H9 (cell line): Measurements from ENCODE around the gene MGAT4B. TPM values are rescaled to one million over a fixed set of nuclear protein-coding genes. Genes with fewer than 3 reads are reported as not detected.

Source experiments
- DNase-seq: peaks from one replicate; pipeline ENCODE4 v3.0.0-alpha.2; 2017
- H2AFZ ChIP-seq: one replicate; pipeline ENCODE4 v1.6.1; 2013; ENCODE audit warnings: mild to moderate bottlenecking, low read length, control low read depth, moderate library complexity
- H2AK5ac ChIP-seq: 2 replicates; pipeline ENCODE4 v1.6.1; 2013; ENCODE audit warnings: low read length, control low read depth, mixed read lengths; ENCODE audit not compliant: insufficient read length
- H2BK120ac ChIP-seq: one replicate; pipeline ENCODE4 v1.6.1; 2013; ENCODE audit warnings: low read depth, mild to moderate bottlenecking, low read length, control low read depth, inconsistent platforms; ENCODE audit not compliant: poor library complexity, severe bottlenecking
- H2BK12ac ChIP-seq: 2 replicates; pipeline ENCODE4 v1.6.1; 2013; ENCODE audit warnings: low read length, control low read depth, mixed read lengths, low read depth; ENCODE audit not compliant: insufficient read length
- H2BK15ac ChIP-seq: 2 replicates; pipeline ENCODE4 v1.6.1; 2013; ENCODE audit warnings: low read depth, low read length, control low read depth
- H2BK20ac ChIP-seq: one replicate; pipeline ENCODE4 v1.6.1; 2013; ENCODE audit warnings: low read depth, mild to moderate bottlenecking, low read length, control low read depth, inconsistent platforms; ENCODE audit not compliant: poor library complexity, severe bottlenecking
- H2BK5ac ChIP-seq: 2 replicates; pipeline ENCODE4 v1.6.1; 2013; ENCODE audit warnings: low read length, control low read depth, mixed read lengths; ENCODE audit not compliant: insufficient read length
- H3K14ac ChIP-seq: 2 replicates; pipeline ENCODE4 v1.6.1; 2013; ENCODE audit warnings: low read length, control low read depth; ENCODE audit not compliant: insufficient read depth
- H3K18ac ChIP-seq: 2 replicates; pipeline ENCODE4 v1.6.1; 2013; ENCODE audit warnings: low read depth, mild to moderate bottlenecking, mixed read lengths, low read length, control low read depth; ENCODE audit not compliant: insufficient read length
- H3K23ac ChIP-seq: 2 replicates; pipeline ENCODE4 v1.6.1; 2013; ENCODE audit warnings: low read length, control low read depth, mixed read lengths, low read depth; ENCODE audit not compliant: insufficient read length
- H3K23me2 ChIP-seq: 2 replicates; pipeline ENCODE4 v1.6.1; 2013; ENCODE audit warnings: low read depth, mild to moderate bottlenecking, mixed read lengths, low read length, control low read depth; ENCODE audit not compliant: insufficient read length, poor library complexity, severe bottlenecking
- H3K27ac ChIP-seq: 2 replicates; pipeline ENCODE4 v1.5.1; 2013; ENCODE audit warnings: low read length, control low read depth, mixed read lengths, low read depth; ENCODE audit not compliant: insufficient read length
- H3K27me3 ChIP-seq: 2 replicates; pipeline ENCODE4 v1.6.1; 2013; ENCODE audit warnings: low read length, control low read depth, inconsistent platforms; ENCODE audit not compliant: insufficient read depth
- H3K4ac ChIP-seq: 2 replicates; pipeline ENCODE4 v1.6.1; 2013; ENCODE audit warnings: low read depth, mild to moderate bottlenecking, control low read depth, inconsistent platforms, low read length, moderate library complexity
- H3K4me1 ChIP-seq: 2 replicates; pipeline ENCODE4 v1.6.1; 2013; ENCODE audit warnings: low read length, control low read depth, inconsistent platforms; ENCODE audit not compliant: insufficient read depth
- H3K4me2 ChIP-seq: 2 replicates; pipeline ENCODE4 v1.6.1; 2013; ENCODE audit warnings: low read length, control low read depth, mixed read lengths; ENCODE audit not compliant: insufficient read length, insufficient read depth
- H3K56ac ChIP-seq: 2 replicates; pipeline ENCODE4 v1.6.1; 2013; ENCODE audit warnings: low read depth, mild to moderate bottlenecking, mixed read lengths, low read length, control low read depth; ENCODE audit not compliant: insufficient read length
- H3K79me1 ChIP-seq: 2 replicates; pipeline ENCODE4 v1.6.1; 2013; ENCODE audit warnings: low read depth, mild to moderate bottlenecking, moderate library complexity, low read length, control low read depth, inconsistent platforms; ENCODE audit not compliant: insufficient read depth, poor library complexity, severe bottlenecking
- H3K79me2 ChIP-seq: 2 replicates; pipeline ENCODE4 v1.6.1; 2013; ENCODE audit warnings: low read length, control low read depth, inconsistent platforms; ENCODE audit not compliant: insufficient read depth
- H3K9ac ChIP-seq: 2 replicates; pipeline ENCODE4 v1.6.1; 2013; ENCODE audit warnings: low read length, control low read depth, mixed read lengths; ENCODE audit not compliant: insufficient read length; ENCODE audit errors: extremely low read depth
- H3K9me3 ChIP-seq: one replicate; pipeline ENCODE4 v1.6.1; 2013; ENCODE audit warnings: low read depth, low read length, inconsistent platforms; ENCODE audit not compliant: control insufficient read depth
- H3T11ph ChIP-seq: one replicate; pipeline ENCODE4 v1.6.1; 2013; ENCODE audit warnings: mild to moderate bottlenecking, low read length, control low read depth, inconsistent platforms
- H4K20me1 ChIP-seq: one replicate; pipeline ENCODE4 v1.6.1; 2013; ENCODE audit not compliant: control insufficient read depth, insufficient read length, insufficient read depth
- H4K5ac ChIP-seq: 2 replicates; pipeline ENCODE4 v1.6.1; 2013; ENCODE audit warnings: low read depth, mild to moderate bottlenecking, mixed read lengths, low read length, control low read depth; ENCODE audit not compliant: insufficient read length
- H4K8ac ChIP-seq: replicated peaks from 2 replicates; pipeline ENCODE4 v1.6.1; 2013; ENCODE audit warnings: low read length, control low read depth, mixed read lengths, low read depth; ENCODE audit not compliant: insufficient read length
- H4K91ac ChIP-seq: 2 replicates; pipeline ENCODE4 v1.6.1; 2013; ENCODE audit warnings: low read depth, mild to moderate bottlenecking, moderate library complexity, mixed read lengths, low read length, control low read depth; ENCODE audit not compliant: insufficient read length
- H3K27ac Mint-ChIP-seq, 3 experiments: 2 replicates in 2 of 3; 3 replicates in 1 of 3; pipeline ENCODE4 v1.8.0; 2020 to 2021; ENCODE audit warnings: mixed read lengths in 3 of 3, mild to moderate bottlenecking in 1 of 3, moderate library complexity in 1 of 3
- H3K27me3 Mint-ChIP-seq: 2 replicates; pipeline ENCODE4 v1.8.0; 2021; ENCODE audit warnings: low read depth, mild to moderate bottlenecking, moderate library complexity, mixed read lengths
- H3K36me3 Mint-ChIP-seq, 3 experiments: 2 replicates in 2 of 3; 3 replicates in 1 of 3; pipeline ENCODE4 v1.8.0; 2020 to 2021; ENCODE audit warnings: low read depth in 3 of 3, mixed read lengths in 3 of 3; ENCODE audit not compliant: insufficient read depth in 1 of 3
- H3K4me1 Mint-ChIP-seq, 2 experiments: 2 replicates each; pipeline ENCODE4 v1.8.0; 2020; ENCODE audit warnings: mixed read lengths in 2 of 2
- H3K4me3 Mint-ChIP-seq, 2 experiments: 2 replicates in 1 of 2; 3 replicates in 1 of 2; pipeline ENCODE4 v1.8.0; 2020 to 2021; ENCODE audit warnings: mild to moderate bottlenecking in 2 of 2, mixed read lengths in 2 of 2, moderate library complexity in 1 of 2
- H3K9me3 Mint-ChIP-seq, 2 experiments: 2 replicates in 1 of 2; 3 replicates in 1 of 2; pipeline ENCODE4 v1.8.0; 2020; ENCODE audit warnings: mild to moderate bottlenecking in 2 of 2, mixed read lengths in 2 of 2, moderate library complexity in 1 of 2
- CTCF ChIP-seq: fragments of 200-600 bp; sonication (generic); conservative IDR thresholded peaks from 3 replicates; pipeline ENCODE4 v1.8.0; 2021; ENCODE audit warnings: antibody characterized with exemption, mild to moderate bottlenecking
- WGBS: extraction: QIAGEN DNeasy Blood & Tissue Kit; methylation state at CpG from one replicate; pipeline ENCODE4 v1.1.7; 2013; ENCODE audit warnings: missing lambda C conversion rate, low lambda C conversion rate, mixed read lengths; ENCODE audit not compliant: insufficient read length; ENCODE audit errors: extremely low coverage; 5-methylcytosine and 5-hydroxymethylcytosine counted together
- total RNA-seq: library from RNA; stranded (reverse); gene quantifications from 2 replicates; pipeline ENCODE4 v1.2.1, GENCODE V29; 2021

Gene MGAT4B
- total RNA-seq, 1 experiment from 2014 or later = 147 TPM

GRCh38 chr5:179794171-179794570, 12.5 kb downstream of the MGAT4B start:
- no peak overlapping the region for H3K4me3 Mint-ChIP-seq

More at GRCh38 chr5:179794171-179794570, 12.5 kb downstream of the MGAT4B start:
- DNase-seq = no peak
- Histone ChIP-seq H2BK20ac (no peak overlapping the region), H3K27ac (no peak overlapping the region), H2BK15ac (no peak overlapping the region), H3K4me1 (no peaks in the 10 kb centered on the region), H3K79me2 (no peaks in the 10 kb centered on the region), H3K27me3 (no peaks in the 10 kb centered on the region), H3K14ac (no peak overlapping the region), H3K23ac (no peak overlapping the region), H4K91ac (no peak overlapping the region), H3K18ac (no peak overlapping the region), H2BK5ac (no peak overlapping the region), H2BK120ac (no peak overlapping the region), H3K9ac (no peak overlapping the region), H3K9me3 (no peaks in the 10 kb centered on the region), H2AK5ac (no peak overlapping the region), H3K79me1 (no peaks in the 10 kb centered on the region), H4K5ac (no peak overlapping the region), H3K4me2 (no peak overlapping the region), H3K23me2 (peaks cover 3% of the 10 kb centered on the region), H2AFZ (no peak overlapping the region), H3K4ac (no peak overlapping the region), H4K8ac (no peak overlapping the region), H3T11ph (no peak overlapping the region), H3K56ac (no peak overlapping the region), H2BK12ac (no peak overlapping the region), H4K20me1 (no peaks in the 10 kb centered on the region)
- Mint-ChIP-seq H3K9me3 (peaks cover 3% of the 10 kb centered on the region in 2 experiments), H3K27ac (no peak overlapping the region; a peak in 1 of 7 replicates), H3K4me1 (peaks cover 17 to 18% of the 10 kb centered on the region in 2 experiments), H3K27me3 (peaks cover 7% of the 10 kb centered on the region), H3K36me3 (peaks cover 11 to 25% (median 22%) of the 10 kb centered on the region in 3 experiments; a peak in 6 of 7 replicates)
- no peak for TF ChIP-seq CTCF
- WGBS = no CpG with 5 or more reads among the region's 3 CpGs
